Suprapubic skin (tissue), 4 donors: ENCODE measurements around the gene TMEM100. TPM values are rescaled to one million over a fixed set of nuclear protein-coding genes. Genes with fewer than 3 reads are reported as not detected.

Experiments
- DNase-seq, 2 donors: peaks; one replicate each; pipeline ENCODE4 v3.0.0-alpha.2; 2019; ENCODE audit warnings: low spot score in 2 of 2
- H3K27ac ChIP-seq: fragments of 200-600 bp; sonication (generic); one replicate; pipeline ENCODE4 v1.5.1; 2019
- H3K27me3 ChIP-seq: fragments of 200-600 bp; sonication (generic); one replicate; pipeline ENCODE4 v1.5.1; 2019
- H3K36me3 ChIP-seq: fragments of 200-600 bp; sonication (generic); one replicate; pipeline ENCODE4 v1.5.1; 2019
- H3K4me1 ChIP-seq: fragments of 200-600 bp; sonication (generic); one replicate; pipeline ENCODE4 v1.5.1; 2019
- H3K4me3 ChIP-seq: fragments of 200-600 bp; sonication (generic); one replicate; pipeline ENCODE4 v1.5.1; 2019; ENCODE audit warnings: mild to moderate bottlenecking
- H3K9me3 ChIP-seq: fragments of 200-600 bp; sonication (generic); one replicate; pipeline ENCODE4 v1.5.1; 2019
- CTCF ChIP-seq, 2 donors: fragments of 200-600 bp in 1 of 2; fragments of 450-650 bp in 1 of 2; sonication (generic) in 1 of 2; IDR thresholded peaks; one replicate each; pipeline ENCODE4 v1.5.1; 2016 to 2019; ENCODE audit warnings: antibody characterized with exemption in 2 of 2, mild to moderate bottlenecking in 1 of 2, moderate library complexity in 1 of 2
- EP300 ChIP-seq: sonication (generic); formaldehyde crosslinking; IDR thresholded peaks from one replicate; pipeline ENCODE4 v1.6.1; 2017; ENCODE audit warnings: antibody characterized with exemption
- POLR2A ChIP-seq, 2 donors: fragments of 450-650 bp; IDR thresholded peaks; one replicate each; pipeline ENCODE4 v1.6.1; 2017; ENCODE audit warnings: antibody characterized with exemption in 2 of 2, mild to moderate bottlenecking in 2 of 2, moderate library complexity in 2 of 2
- POLR2AphosphoS5 ChIP-seq, 3 donors: sonication (generic); formaldehyde crosslinking; IDR thresholded peaks; one replicate each; pipeline ENCODE4 v1.6.1; 2017; ENCODE audit warnings: antibody characterized with exemption in 3 of 3
- WGBS: methylation state at CpG from one replicate; pipeline ENCODE4 v1.1.5; 2018; 5-methylcytosine and 5-hydroxymethylcytosine counted together
- total RNA-seq, 4 donors: library from RNA; depleted of rRNA; stranded (reverse); fragments of >200 nt; gene quantifications; one replicate each; pipeline ENCODE4 v1.1.0, GENCODE V29; 2016

The TMEM100 gene
- total RNA-seq, 4 donors from 2014 or later: 1.7 to 2.9 (median 2.4) TPM

GRCh38 chr17:55717432-55717831, 5.2 kb downstream of the TMEM100 start:
- DNase-seq: no peak

DNA sequence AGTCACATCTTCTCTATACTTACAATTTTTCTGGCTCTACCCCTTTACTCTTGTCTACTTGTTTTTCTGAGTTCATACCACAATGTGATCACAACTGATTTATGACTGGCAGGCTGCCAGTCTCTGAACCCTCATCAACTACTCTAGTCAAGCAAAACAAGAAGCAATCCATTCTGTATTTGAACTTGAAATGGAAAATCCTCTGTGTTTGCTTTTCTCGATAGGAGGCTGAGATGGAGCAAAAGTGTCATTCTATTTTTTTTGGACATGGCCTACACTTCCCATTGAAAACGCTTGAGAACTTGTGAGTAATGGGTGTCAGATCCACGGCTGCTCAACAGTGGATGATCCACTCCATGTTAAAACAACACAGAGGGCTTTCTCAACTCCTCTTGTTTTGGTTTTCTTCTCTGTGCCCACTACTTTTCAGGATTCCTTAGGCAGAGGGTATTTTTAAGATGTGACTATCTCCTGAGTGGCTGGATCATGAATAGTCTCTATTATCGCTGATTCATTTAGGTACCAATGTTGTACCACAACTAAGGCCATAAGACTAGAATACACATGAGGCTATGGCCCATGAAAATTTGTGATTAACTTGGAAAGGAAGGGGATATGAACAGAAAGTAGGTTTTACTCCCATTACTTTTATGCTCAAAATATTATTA, 11.7 kb downstream of the TMEM100 start:
- Histone ChIP-seq H3K27ac (no peak overlapping the region), H3K36me3 (no peaks in the 10 kb centered on the region), H3K9me3 (no peaks in the 10 kb centered on the region), H3K4me1 (peaks cover 12% of the 10 kb centered on the region), H3K4me3 (no peak overlapping the region), H3K27me3 (no peaks in the 10 kb centered on the region)
- TF ChIP-seq CTCF (IDR thresholded peaks at IDR 0.05) (no peak), POLR2AphosphoS5 (IDR thresholded peaks at IDR 0.05) (no peak)
- DNase-seq: no peak
- WGBS: 57% methylated on average over 4 of the region's 4 CpGs

More at GRCh38 chr17:55717432-55717831, 5.2 kb downstream of the TMEM100 start:
- TF ChIP-seq POLR2A (IDR thresholded peaks at IDR 0.05) (no peak), EP300 (no peak), POLR2AphosphoS5 (IDR thresholded peaks at IDR 0.05) (no peak), CTCF (IDR thresholded peaks at IDR 0.05) (no peak)
- H3K27me3 ChIP-seq: no peaks in the 10 kb centered on the region
- H3K4me3 ChIP-seq: no peak overlapping the region
- 92% methylated on average over 4 of the region's 4 CpGs for WGBS
- no peaks in the 10 kb centered on the region for H3K9me3 ChIP-seq
- H3K27ac ChIP-seq: no peak overlapping the region
- H3K4me1 ChIP-seq: peaks cover 10% of the 10 kb centered on the region
- no peaks in the 10 kb centered on the region for H3K36me3 ChIP-seq

DNA sequence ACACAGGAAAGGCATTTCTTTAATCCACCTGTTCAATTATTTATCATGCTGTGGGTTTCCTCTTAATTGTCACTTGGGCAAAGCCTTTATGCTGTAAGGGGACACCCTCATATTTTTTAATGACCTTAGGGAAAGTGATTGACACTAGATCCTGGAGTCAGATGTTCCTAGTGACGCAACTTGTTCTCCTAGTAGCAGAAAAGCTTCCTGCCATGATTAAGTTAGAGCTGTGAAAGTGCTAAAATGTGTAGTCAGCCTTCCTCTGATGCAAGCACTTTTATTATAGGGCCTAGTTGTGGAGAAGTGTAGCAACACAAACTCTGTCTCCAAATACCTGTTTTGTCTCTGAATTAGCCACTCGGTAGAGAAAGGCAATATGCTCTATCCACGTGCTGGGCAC, 12.3 kb downstream of the TMEM100 start:
- Histone ChIP-seq H3K4me1 (peaks cover 12% of the 10 kb centered on the region), H3K27ac (no peak overlapping the region), H3K9me3 (no peaks in the 10 kb centered on the region), H3K4me3 (no peak overlapping the region), H3K27me3 (no peaks in the 10 kb centered on the region), H3K36me3 (no peaks in the 10 kb centered on the region)
- TF ChIP-seq CTCF (IDR thresholded peaks at IDR 0.05): no peak
- TF ChIP-seq POLR2A (IDR thresholded peaks at IDR 0.05): no peak
- TF ChIP-seq POLR2AphosphoS5 (IDR thresholded peaks at IDR 0.05): no peak
- TF ChIP-seq EP300: no peak
- WGBS: 55% methylated on average over 3 of the region's 3 CpGs
- DNase-seq: no peak

GRCh38 chr17:55709984-55710383, 12.7 kb downstream of the TMEM100 start:
- whole genome bisulfite sequencing: 81% methylated on average over 4 of the region's 4 CpGs
- Histone ChIP-seq H3K4me3 (no peak overlapping the region), H3K4me1 (peaks cover 12% of the 10 kb centered on the region), H3K36me3 (no peaks in the 10 kb centered on the region), H3K27me3 (no peaks in the 10 kb centered on the region), H3K27ac (no peak overlapping the region), H3K9me3 (no peaks in the 10 kb centered on the region)
- no peak for DNase-seq
- no peak for TF ChIP-seq EP300
- TF ChIP-seq POLR2A (IDR thresholded peaks at IDR 0.05): no peak
- TF ChIP-seq POLR2AphosphoS5 (IDR thresholded peaks at IDR 0.05): no peak
- no peak for TF ChIP-seq CTCF (IDR thresholded peaks at IDR 0.05)

DNA sequence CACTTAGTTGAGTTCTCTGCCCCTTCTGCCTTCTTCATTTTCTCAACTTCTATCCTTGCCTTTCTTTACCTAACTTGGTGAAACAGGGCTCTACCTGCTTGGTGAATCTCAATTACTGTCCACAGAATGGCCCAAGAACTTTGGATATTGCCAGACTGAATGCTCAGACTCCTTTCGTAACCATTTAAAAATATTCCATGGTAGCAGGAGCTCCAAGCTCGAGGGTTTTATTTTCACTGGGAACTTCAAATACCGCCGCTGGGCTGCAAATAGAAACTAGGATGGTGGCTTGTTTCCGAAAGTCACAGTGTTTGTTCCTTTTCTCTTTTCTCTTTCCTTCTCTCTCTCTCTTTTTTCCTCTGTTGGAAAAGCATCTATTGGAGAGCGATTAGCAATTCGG, 13.2 kb downstream of the TMEM100 start:
- Histone ChIP-seq H3K27me3 (no peaks in the 10 kb centered on the region), H3K9me3 (no peaks in the 10 kb centered on the region)
- TF ChIP-seq CTCF (IDR thresholded peaks at IDR 0.05) (no peak), POLR2A (IDR thresholded peaks at IDR 0.05) (no peak)

More for the DNA sequence above, 13.2 kb downstream of the TMEM100 start:
- Histone ChIP-seq H3K36me3 (no peaks in the 10 kb centered on the region), H3K4me1 (peaks cover 12% of the 10 kb centered on the region), H3K27ac (no peak overlapping the region), H3K4me3 (no peak overlapping the region)
- WGBS: 91% methylated on average over 7 of the region's 7 CpGs
- DNase-seq: no peak
